AG09319 (cell line): ENCODE results near the gene VSIG1.
A peak's percentile ranks its signal among the peaks of the same experiment; 100 is the strongest.

Experiments
- DNase-seq: peaks from one replicate; pipeline ENCODE4 v3.0.0-alpha.2; 2010; ENCODE audit warnings: low read depth; ENCODE audit errors: extremely low read depth
- TF ChIP-seq, protein P1 (sequence below): IDR thresholded peaks from 2 replicates; pipeline ENCODE4 v1.5.1; 2011; ENCODE audit warnings: low read depth, mild to moderate bottlenecking, inconsistent platforms, low read length, moderate library complexity

VSIG1 gene

DNA sequence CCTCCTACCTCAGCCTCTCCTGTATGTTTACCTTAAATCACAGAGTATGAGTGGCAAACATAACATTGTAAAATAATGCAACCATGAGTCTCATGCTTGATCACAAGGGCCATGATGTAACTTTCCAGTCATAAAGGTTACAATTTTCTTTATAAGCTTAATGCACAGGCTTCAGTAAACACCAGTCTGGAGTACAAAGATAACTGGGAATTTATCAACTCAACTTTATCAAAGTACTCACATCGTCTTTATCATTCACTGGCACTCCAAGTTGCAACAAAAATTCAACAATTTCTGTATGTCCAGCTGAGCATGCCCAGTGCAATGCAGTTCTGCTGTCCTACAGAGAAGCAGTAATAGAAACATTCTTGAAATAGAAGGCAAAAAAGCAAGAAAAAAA lies 43.6 kb downstream of the VSIG1 start:
- TF ChIP-seq, protein P1, sequence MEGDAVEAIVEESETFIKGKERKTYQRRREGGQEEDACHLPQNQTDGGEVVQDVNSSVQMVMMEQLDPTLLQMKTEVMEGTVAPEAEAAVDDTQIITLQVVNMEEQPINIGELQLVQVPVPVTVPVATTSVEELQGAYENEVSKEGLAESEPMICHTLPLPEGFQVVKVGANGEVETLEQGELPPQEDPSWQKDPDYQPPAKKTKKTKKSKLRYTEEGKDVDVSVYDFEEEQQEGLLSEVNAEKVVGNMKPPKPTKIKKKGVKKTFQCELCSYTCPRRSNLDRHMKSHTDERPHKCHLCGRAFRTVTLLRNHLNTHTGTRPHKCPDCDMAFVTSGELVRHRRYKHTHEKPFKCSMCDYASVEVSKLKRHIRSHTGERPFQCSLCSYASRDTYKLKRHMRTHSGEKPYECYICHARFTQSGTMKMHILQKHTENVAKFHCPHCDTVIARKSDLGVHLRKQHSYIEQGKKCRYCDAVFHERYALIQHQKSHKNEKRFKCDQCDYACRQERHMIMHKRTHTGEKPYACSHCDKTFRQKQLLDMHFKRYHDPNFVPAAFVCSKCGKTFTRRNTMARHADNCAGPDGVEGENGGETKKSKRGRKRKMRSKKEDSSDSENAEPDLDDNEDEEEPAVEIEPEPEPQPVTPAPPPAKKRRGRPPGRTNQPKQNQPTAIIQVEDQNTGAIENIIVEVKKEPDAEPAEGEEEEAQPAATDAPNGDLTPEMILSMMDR, result no peak
- DNase-seq, result no peak

DNA sequence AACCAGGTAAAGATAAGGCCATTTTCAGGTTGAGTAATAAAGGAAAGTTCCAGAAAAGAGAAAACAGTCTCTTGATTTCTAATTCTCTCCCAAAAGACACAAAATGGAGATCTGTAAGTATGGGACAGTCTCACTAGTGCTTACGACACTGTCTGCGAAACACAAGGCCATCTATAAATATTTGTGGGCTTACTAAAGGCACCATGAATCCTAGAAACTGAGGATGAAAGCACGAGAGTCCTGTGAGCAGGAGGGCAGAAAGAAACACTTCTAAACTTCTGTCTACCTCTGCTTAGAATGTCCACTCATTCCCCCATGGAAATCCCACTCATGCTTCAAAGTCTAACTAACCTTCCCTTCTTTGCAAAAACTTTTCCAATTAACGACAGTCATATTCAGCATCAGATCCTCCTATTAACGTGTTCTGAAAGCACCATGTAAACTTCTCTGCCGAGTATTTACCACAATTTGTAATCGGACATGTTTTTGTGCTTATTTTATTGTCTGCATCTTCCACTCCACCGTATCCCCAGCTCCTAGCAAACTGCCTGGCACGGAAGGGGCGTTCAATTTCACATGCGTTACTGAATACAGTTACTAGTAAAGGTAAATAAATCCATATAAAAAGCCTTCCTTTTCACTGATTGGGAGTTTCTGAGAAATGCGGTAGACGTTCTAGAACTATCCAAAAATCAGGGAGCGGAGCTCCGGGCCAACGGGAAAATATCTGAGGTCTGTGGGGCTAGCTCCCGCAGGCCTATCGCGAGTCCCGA lies 45.8 kb downstream of the VSIG1 start:
- TF ChIP-seq, protein P1, result no peak
- no peak for DNase-seq

DNA sequence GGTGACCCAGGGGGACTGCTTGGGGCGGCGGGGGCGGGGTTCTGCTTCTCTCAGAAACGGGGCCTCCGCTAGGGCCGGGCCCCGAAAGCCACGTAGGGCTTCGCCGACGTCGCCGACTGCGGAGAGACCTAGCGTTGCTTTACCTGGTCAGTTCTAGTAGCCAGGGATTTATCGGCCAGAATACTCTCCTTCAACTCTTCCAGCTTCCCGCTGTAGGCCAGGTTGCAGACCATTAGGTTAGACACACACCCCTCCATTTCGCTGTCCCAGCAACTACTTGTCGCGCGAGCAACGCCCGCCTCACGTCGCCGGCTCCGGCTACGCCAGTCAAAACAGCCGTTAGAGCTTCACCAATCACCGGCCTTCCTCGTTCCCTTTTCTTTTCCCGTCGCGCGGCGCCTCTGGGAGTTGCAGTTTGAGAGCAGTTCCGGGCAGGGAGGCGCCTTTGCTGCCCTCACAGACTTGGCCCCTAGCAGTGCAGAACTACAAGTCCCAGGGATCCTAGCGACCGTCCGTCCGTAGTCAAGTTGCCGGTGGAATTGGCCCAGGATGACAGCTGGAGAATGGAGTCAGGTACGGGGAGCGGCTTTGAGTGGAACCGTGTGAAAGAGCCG lies 46.5 kb downstream of the VSIG1 start, which contains the start of the genes ATG4A and PSMD10:
Gene ATG4A, plus strand, starts transcription at position 515 of the 614 bp plus-strand sequence. Its CDS starts 49 bp downstream, at position 564.
Gene PSMD10, minus strand, starts transcription at position 279 of the 614 bp plus-strand sequence. Its CDS starts 22 bp downstream, at position 257.
- TF ChIP-seq, protein P1, result no peak
- peak; percentile 80 for DNase-seq

- TF ChIP-seq, protein P1, result no peak
- no peak for DNase-seq
Observed at GRCh38 chrX:108091878-108092291, 47.0 kb downstream of the VSIG1 start.

GRCh38 chrX:108097380-108097779 lies 52.5 kb downstream of the VSIG1 start:
- no peak for DNase-seq
- TF ChIP-seq, protein P1, result no peak

- no peak for DNase-seq
- TF ChIP-seq, protein P1, result no peak
Observed at GRCh38 chrX:108105473-108105872, 60.6 kb downstream of the VSIG1 start.

DNA sequence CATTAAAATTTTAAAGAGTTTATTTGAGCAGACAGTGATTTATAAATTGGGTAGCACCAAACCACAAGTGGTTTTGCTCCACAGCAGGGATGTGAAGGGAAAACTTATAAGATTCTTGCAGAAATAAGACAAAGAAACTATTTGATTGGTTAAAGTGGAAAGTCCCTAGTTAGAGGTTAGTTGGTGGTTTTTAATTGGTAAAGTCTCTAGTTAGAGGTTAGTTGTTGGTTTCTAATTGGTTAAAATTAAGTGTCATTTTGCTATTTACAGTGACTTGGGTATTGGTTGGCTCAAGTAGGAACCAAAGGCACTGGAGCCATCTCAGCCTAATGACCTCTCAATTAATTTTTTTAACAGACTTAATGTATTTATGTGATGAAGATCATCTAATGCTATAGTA lies 69.7 kb downstream of the VSIG1 start:
- no peak for DNase-seq
- TF ChIP-seq, protein P1, result no peak
